Stimulated activated CD4-positive, alpha-beta T cell treated with anti-CD3 and anti-CD28 coated beads, Interleukin-12 subunit alpha, Interleukin-12 subunit beta, amount 100 ng/mL, for 48 hours (primary cell): ENCODE data around the gene SOX12.
"Not testable (repeated sequence)": the region's sequence is repeated elsewhere in the genome, so short reads cannot be mapped to it uniquely, and the experiment has no call there.

ENCODE experiments used
- DNase-seq, 3 donors: peaks; one replicate each; pipeline ENCODE4 v3.0.0-alpha.2; 2020; ENCODE audit warnings: low read depth in 2 of 3, low spot score in 1 of 3

SOX12 gene

DNA sequence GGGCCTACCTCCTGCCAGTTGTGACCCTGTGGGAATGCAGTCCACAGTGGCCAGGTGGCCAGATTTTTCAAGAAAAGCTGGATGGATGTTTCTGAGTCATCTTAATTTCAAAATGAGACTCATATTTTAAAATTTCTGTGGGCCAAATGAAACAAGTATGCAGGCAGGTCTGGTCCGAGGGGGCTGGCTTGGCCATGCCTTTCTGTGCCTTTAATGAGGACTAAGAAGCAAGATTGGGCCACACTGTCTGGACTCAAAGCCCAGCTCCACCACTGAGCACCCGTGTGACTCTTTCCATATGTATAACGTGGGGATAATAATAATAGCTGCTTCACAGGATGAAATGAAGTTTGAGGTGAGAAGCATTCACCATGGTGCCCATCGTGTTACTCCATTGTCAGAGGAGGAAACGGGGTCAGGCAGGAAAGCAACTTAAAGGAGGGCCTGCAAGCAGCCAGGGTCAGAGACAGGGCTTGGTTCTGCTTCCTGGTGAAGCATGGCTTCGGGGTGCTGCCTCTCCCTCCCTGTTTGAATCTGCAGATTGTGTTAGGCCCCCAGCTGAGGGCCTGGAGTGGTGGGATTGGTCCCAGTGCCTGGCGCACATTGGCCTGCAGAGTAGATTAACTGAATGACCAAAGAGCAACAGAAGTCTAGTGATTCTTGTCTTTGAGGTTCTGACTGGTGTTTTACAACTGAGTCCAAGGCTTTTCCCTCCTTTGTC is 3.8 kb downstream of the SOX12 start:
- DNase-seq = no peak

DNA sequence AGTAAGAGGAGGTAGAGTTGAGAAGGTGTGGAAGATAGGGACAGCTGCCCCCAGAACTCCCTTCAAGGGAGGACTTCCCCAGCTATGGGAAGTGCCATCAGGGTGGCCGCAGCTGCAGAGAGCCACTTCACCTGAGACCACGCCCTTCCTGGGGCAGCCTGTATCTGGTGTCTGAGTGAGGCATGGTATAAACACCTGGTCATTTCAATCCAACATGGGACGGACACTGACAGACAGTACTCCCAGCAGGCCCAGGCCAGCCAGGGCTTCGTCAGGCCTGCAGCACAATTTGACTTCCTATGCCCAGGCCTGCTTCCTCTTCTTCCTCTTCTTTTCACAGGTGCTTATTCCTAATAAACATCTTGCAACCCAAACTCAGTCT is 4.5 kb downstream of the SOX12 start:
- no peak for DNase-seq

DNA sequence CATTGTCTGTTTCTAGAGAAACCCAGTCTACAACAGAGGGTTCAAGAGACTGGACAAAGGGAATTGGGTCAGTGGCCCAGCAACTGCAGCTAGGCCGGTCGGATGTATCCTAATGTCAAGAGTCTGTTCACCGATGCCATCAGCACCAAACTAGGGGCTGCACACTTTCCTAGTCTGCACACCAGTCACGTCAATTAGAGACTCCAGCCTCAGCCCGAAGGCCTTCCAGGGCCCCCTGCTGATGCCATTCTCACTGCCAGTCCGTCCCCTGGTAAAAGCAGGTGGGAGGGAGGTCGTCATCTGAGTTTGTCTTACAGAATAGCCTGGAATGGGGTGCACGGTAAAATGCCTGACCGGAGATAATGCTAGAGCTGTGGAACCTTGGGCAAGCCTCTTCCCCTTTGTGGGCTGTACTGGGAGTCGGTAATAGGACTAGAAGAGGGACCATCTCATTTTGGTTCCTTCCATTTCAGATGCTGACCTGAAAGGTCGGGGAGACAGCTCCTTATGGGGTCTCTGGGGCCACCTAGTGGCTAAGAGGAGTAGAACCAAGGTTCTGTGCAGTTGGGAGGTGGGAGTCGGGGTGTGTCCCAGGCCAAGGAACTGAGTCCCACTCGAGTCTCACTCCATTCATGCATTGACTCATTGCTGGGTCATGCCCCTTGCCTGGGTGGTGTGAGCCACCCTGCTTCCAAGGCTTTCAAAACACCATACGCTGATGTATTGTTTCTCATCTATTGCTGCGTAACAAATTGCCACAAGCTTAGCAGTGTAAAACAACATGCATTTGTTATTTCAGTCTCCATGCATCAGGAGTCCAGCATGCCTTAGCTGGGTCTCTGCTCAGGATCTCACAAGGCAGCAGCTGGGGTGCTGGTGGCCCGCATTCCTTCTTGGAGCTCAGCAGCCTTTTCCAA is 5.1 kb downstream of the SOX12 start:
- peak in 2 of 3 donors; percentile 35 to 41 for DNase-seq

DNA sequence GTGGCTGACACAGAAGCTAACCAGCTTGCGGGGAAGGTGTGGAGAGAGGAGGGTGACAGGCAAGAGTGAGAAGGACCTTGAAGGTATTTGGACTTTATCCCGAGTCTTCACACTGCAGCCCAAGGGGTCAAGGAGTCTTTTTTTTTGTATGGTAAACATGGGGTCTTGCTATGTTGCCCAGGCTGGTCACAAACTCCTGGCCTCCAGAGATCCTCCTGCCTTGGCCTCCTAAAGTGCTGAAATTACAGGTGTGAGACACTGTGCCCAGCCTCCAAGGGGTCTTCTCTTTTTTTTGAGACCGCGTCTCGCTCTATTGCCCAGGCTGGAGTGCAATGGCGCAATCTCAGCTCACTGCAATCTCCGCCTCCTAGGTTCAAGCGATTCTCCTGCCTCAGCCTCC is 9.2 kb downstream of the SOX12 start:
- no peak for DNase-seq

DNA sequence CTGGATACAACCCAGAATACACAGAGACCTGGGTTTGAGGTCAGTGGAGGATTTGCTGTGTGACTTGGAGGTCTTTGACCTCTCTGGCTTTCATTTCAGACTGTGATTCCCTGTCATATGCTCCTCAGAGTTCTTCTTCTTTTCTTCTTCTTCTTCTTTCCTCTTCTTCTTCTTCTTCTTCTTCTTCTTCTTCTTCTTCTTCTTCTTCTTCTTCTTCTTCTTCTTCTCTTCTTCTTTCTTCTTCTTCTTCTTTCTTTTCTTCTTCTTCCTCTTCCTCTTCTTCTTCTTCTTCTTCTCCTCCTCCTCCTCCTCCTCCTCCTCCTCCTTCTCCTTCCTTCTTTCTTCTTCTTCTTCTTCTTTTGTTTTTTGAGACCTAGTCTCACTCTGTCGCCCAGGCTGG is 10.7 kb downstream of the SOX12 start:
- not testable (repeated sequence) for DNase-seq

DNA sequence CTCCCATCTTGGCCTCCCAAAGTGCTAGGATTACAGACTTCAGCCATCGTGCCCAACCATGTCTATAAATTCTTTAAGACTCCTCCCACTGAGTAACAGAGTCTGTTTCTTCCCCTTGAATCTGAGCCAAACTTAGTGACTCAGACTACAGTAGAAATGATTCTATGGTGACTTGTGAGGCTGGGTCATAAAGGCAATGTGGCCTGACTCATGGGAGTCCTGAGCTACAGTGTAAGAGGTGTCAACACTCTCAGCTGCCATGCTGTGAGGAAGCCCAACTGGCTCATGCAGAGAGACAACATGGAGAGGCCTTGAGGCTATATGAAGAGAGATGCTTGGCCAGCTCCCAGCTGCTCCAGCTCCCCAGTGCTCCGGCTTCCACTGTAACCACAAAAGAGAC is 16.3 kb downstream of the SOX12 start:
- peak in 1 of 3 donors; percentile 54 for DNase-seq

DNA sequence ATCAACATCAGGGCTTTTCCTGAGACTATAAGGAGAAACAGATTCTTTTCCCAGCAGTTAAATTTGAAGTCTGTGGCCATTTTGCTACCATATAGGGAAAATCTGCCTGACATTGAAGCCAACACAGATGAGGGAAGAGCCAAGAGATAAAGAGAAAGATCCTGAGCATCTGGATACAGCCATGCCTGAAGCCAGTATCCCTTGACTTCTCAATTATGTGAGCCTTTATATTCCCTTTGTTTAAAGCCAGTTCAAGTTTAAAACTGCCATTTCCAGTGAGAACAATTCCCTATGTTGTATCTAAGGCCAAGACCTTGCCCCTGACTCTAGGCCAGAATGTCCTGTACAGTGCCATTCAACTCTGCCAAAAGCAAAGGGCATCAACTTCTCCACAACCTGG is 17.8 kb downstream of the SOX12 start:
- no peak for DNase-seq

DNA sequence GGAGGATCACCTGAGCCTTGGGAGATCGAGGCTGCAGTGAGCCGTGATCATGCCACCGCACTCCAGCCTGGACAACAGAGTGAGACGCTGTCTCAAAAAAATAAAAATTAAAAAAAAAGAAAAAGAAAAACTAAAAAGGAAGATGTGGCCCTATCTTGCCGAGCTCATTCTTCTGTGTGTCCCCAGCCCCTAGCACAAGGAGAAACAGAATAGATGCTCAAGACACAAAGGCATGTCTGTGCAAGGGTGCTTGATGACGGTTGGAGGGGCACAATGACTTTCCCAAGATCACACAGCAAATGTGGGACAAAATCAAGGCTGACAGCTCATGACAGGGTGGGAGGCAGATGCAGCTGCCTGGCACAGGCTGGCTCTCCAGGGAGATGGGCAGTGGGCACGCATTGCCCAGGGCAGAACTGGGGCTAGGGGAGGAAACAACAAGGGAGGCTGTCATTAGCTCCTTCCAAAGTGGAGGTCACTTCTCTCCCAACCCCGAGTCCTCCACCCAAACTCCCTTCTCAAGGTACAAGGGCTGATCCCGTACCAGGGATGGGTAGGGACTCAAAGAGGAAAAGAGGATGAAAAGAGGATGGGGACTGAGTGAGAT is 20.8 kb downstream of the SOX12 start:
- DNase-seq = no peak

DNA sequence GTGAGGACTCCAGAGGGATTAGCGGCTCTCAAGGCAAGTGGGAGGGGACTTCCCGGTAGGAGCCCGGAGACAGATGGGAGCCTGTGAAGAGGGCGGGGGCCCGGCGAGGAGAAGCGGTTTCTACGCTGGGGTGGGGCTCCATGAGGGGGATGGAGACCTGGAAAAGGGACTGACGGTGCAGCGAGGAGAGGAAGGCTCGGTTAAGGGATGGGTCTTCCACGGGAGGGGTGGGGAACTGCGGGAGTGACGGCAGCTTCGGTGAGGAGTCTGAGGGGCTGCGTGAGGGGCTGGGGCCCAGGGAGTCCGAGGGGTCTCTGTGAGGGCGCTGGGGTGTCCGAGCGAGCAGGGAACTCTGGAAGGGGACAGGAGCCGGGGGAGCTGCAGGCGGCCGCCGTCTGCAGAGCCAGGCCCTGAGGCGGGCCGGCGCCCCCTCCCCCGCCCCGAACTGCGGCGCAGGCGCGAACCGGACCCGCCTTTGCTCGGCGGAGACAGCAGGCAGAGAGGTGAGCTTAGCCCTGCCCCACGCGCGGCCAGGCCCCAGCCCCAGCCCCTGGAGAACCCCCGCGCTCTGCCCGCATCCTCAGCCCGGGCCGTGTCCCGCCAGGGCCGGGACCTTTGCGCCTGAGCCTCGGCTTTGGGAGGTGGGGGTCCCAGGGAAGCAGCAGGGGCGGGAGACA is 21.4 kb downstream of the SOX12 start, which contains the start of gene NRSN2:
NRSN2 (plus strand) TSS at position 472 of the 677 bp plus-strand sequence. CDS start 2,533 bp downstream, outside the sequence.
- no peak for DNase-seq

DNA sequence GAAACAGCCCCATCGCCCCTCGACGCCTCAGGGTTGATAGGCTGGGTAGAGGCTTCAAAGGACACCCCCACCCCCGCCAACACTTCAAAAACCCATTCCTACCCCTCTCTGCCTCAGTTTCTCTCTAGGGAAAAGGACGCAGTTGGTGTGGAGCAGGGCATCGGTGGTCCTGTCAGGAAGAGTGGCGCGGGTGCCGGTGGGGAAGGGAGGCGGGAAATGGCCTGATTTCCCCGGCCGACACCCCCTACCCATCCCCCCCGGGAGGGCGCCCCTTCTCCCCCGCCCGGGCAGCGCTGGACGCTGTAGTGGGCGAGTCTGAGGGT is 21.9 kb downstream of the SOX12 start:
- no peak for DNase-seq

DNA sequence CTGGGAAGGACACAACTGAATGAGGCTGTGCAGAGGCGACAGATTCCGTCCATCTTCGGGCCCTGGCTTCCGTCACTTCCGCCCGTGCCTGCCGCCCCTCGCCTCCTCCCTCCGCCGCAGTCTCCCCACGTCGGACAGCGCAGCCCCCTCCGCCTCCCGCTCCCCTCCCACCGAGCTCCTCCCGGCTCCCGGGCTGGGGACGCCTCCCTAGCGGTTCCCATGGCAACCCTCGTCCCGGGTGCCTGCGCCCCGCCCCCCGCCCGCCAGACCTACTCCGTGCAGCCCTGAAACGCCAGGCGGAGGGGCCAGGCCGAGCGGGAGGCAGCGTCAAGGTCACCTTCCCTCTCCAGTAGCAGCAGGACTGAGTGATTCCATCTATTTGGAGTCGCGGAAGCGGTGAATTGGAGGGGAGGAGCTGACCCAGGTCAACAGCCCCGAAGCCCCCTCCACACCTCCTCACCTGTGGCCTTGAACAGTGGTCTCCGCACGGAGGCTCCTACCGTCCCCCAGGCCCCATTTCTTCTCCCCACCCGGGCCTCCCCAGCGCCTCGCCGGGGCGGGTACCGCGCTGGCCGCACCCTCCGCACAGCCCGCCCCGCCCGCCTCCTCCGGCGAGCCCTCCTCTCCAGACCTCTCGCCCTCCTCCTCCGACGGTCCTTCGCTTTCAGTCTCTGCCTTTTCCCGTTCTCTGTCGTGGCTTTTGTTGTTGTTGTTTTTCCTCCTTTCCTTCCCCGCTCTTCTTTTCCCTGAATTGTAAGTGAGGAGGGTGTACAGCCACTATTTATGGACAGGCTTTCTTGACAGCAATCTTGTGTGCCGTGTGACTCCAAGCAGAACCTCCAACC is 22.5 kb downstream of the SOX12 start:
- DNase-seq = peak in 2 of 3 donors; percentile 56 to 69

DNA sequence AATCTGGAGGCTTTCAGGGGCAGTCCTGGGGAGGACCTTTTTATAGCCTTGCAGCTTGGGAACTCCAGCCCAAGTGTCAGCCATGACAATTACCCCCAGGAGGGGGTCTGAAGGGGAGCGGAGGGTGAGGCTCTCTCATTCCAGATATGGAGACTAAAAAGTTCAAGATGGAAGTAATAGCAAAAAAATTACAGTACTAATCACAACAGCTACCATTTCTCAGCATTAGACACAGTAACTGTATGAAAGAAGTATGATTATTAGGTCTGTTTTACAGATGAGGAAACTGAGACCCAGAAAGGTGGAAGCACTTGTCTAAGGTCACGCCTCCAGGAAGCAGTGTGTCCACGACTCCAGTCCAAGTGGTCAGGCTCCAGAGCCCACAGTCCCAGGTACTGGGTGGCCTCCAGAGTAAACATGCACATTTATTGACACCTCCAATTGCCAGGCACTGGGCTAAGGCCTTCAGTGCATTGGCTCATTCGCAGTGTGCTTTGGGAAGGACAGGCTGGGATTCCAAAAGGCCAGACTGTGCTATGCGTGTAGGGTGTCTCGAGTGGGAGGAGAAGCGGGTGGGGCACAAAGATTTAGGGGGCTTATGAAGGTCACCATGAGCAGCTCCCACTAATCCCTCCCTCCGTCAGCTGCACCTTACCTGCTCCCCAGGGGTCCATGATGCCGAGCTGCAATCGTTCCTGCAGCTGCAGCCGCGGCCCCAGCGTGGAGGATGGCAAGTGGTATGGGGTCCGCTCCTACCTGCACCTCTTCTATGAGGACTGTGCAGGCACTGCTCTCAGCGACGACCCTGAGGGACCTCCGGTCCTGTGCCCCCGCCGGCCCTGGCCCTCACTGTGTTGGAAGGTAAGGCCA is 23.9 kb downstream of the SOX12 start:
- no peak for DNase-seq

DNA sequence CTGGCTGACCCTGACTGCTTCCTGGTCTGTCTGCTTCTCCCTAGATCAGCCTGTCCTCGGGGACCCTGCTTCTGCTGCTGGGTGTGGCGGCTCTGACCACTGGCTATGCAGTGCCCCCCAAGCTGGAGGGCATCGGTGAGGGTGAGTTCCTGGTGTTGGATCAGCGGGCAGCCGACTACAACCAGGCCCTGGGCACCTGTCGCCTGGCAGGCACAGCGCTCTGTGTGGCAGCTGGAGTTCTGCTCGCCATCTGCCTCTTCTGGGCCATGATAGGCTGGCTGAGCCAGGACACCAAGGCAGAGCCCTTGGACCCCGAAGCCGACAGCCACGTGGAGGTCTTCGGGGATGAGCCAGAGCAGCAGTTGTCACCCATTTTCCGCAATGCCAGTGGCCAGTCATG is 27.8 kb downstream of the SOX12 start:
- no peak for DNase-seq

DNA sequence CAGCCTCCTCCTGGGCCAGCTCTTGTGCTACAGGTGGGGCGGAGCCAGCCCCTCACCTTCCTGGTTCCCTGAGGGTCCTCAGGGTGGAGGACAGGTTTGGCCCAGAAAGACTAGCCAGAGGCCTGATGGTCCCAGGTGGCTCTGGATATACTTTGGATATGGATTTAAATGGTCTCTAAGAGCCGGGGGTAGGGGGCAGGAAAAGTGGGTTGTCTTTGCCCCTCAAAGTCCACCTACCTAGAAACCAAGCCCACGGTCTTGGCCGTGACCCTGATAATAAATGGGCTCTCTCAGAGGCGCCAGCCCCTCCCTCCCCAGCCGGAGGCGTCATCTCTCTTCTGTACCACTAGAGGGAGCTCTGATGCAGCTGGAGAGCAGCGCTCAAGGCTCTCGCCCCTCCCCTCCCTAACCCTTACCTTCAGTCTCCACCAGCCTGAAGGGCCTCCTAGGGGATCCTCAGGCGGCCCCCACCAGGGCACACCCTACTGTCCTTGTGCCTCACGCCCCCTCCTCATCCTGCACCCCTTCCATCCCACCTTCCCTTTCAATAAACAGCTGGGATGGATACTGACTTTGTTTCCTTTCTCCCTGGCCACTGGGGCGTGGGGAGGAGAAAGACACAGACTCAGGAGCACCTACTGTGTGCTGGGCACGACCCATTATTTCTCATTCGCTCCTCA is 29.1 kb downstream of the SOX12 start:
- DNase-seq = peak; percentile 62 to 84 (median 68)

DNA sequence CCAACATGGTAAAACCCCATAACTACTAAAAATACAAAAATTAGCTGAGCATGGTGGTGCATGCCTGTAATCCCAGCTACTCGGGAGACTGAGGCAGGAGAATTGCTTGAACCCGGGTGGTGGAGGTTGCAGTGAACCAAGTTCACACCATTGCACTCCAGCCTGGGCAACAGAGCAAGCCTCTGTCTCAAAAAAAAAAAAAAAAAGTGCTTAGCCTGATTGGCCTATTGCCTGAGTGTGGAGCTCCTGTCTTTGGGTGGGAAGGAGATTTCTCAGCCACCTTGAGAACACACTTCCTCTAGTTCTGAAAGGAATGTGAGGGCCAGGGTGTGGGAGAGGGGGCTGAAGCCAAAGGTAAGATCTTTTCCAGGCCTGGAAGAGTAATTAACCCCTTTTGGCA is 30.8 kb downstream of the SOX12 start:
- DNase-seq = not testable (repeated sequence)

DNA sequence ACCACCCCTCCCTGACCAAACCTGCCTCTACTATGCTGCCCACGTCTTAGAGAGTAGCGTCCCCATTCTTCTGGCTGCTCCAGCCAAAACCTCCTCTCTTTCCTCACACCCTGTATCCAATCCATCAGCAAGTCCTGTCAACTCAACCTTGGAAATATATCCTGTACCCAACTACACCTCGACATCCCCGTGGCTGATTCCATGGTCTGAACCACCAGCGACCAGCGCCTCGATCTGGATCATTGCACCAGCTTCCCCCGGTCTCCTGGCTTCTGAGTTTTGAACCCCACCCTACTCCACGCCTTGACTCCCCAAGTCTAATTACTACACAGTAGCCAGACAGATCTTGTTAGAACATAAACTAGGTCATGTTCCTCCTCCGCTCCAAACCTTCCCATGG is 31.4 kb downstream of the SOX12 start:
- no peak for DNase-seq

DNA sequence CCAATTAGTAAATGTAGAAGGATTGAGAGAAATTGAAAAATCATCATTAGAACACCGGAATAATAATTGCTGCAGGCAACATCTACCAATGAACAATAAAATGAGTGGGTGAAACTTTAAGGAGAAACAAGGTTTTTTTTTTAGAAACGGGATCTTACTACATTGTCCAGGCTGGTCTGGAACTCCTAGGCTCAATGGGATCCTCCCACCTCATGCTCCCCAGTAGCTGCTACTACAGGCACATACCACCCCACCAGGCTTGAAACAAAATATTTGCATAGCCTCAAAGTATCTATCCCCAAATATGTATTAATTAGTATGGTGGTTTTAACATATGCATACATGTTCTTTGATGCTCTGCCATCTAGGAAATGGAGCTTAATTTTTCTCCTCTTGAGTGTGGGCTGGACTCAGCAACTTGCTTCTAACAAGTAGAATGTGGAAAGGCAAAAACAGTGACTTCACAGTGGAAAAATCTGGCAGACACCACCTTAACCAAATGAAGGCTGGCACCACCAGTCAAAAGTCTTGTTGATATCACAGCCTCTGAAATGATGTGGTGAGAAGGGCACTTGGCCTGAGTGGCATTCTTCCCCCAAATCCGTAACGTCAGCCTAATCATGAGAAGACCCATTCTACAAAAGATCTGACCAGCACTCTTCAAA is 33.7 kb downstream of the SOX12 start:
- no peak for DNase-seq

DNA sequence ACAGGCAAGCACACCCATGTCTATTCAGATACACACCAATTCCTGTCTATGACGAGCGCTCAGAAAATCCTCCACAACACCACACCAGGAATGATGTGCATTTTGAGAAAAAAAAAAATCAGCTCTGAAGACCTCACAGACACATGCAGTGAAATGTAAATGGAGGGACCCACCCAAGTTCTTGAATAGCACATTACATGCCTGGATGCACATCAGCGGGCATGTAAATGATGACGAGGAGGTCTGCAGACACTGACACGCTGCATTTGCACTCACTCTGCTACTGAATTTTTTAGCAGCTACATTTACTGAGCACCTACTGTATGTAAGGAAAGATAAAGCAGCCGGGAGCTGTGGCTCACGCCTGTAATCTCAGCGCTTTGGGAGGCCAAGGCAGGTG is 36.2 kb downstream of the SOX12 start:
- no peak for DNase-seq
